SIG-M5 (cell line): Measurements from ENCODE around the gene AGER.

Experiments
- DNase-seq: peaks from one replicate; lab custom pipeline; 2025; lab: John Stamatoyannopoulos, UW

AGER gene

DNA sequence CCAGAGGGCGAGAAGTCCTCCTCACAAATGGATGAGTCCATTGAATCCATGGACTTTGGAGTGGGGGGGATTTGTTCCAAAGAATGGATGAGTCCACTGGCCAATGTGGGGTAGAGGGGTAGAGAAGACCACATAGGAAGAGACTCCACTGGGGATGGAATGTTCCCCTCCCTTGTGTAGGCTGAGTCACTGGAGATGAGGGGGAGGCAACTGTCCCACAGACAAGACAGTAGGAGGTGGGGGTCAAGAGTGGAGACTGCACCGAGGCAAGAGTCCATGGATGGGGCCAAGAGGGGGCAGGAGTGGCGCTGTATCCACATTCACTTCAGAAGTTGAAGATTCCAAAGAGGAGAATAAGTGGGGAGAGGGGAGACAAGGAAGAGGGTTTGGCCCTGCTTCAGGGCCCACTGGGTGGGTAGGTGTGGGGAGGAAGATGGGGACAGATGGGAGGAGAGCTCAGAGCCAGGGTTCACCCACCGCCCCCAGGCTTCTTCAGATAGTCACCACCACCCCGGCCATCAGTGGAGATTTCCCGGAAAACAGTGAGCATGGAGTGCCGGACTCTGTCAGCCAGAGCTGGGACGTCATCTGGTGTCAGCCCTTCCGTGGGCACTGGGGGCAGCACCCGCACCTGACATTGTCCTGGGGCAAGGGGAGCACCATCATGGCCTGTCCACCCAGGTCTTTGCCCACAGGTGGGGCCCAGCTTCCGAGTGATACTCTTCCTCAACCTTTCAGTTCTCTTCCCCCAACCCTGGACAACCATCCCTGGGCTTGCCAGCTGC lies 15.1 kb downstream of the AGER start:
- DNase-seq, result no peak

DNA sequence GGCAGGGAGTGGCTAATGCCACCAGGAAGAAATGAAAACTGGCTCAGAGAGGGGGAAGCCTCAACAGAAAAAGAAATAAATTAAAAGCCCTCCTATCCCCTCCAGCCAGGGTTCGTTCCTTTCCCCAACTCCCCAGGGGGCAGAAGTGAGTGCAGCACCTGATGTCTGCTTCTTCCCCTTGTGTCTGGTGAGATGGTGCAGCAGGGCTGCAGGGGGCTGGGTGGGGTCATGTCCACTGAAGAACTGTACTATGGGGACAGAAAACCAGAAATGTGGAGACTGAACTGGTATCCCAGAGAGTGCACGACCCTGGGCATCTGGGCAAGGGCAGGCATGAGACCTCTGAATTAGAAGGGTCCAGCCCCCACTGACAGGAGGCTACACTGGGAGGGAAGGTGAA lies 15.7 kb downstream of the AGER start:
- DNase-seq, result no peak

- DNase-seq, result no peak
Measured at GRCh38 chr6:32167761-32168262, 16.2 kb downstream of the AGER start.

GRCh38 chr6:32167154-32167760 lies 16.8 kb downstream of the AGER start:
- DNase-seq, result no peak

DNA sequence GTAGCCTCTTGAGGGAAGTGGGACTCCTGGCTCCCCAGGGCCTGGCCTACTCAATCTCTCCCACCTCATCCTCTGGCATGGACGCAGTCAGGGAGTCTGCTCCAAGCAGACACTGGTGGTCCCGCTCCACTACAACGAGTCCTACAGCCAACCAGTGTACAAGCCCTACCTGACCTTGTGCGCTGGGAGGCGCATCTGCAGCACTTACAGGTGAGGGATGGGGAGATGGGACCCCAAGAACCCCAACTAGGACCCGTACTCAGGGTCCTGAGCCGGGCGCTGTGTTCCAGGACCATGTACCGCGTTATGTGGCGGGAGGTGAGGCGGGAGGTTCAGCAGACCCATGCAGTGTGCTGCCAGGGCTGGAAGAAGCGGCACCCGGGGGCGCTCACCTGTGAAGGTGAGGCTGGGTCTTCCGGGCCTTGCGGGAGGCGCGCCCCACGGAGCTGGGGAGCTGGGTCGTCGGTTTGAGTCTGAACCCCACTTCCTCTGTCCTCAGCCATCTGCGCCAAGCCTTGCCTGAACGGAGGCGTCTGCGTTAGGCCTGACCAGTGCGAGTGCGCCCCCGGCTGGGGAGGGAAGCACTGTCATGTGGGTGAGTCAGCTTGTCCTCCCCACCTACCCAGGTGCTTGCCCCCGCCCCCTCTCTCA lies 17.5 kb downstream of the AGER start:
- DNase-seq, result no peak

DNA sequence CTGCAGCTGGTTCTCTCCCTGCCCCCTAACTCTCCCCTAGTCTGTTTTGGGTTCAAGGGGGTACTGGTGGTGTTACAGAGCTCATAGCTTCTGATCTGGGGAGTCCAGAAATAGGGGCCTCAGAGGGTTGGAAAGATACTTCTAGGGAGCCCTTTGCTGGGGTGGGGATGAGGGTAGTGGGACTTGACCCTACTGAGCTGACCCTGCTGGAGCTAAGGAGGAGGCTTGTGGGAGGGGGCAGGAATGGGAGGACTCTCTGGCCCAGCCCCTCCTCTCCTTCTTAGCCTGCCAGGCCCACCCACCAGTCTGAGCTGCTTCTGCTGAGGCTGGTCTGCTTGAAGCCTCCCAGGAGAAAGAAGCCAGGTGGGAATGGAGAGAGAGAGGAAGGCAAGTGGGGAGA lies 19.8 kb downstream of the AGER start, which contains the start of gene EGFL8:
EGFL8 (plus strand) TSS at position 301 of the 400 bp plus-strand sequence. CDS start 1,571 bp downstream, outside the sequence.
- no peak for DNase-seq

GRCh38 chr6:32163559-32164258 lies 20.3 kb downstream of the AGER start:
- DNase-seq, result no peak

- no peak for DNase-seq
Measured at GRCh38 chr6:32158052-32158451, 26.0 kb downstream of the AGER start.

DNA sequence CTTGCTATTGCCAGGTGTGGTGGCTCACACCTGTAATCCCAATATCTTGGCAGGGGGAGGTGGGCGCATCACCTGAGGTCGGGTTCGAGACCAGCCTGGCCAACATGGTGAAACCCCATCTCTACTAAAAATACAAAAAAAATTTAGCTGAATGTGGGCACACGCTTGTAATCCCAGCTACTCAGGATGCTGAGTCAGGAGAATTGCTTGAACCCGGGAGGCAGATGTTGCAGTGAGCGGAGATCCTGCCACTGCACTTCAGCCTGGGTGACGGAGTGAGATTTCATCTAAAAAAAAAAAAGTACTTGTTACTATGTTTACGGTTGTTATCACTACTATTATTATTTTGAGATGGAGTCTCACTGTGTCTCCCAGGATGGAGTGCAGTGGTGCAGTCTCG lies 27.2 kb downstream of the AGER start:
- DNase-seq, result no peak

- no peak for DNase-seq
Measured at GRCh38 chr6:32154514-32155161, 29.4 kb downstream of the AGER start.

GRCh38 chr6:32153564-32154513 lies 30.2 kb downstream of the AGER start, which contains the start of gene PPT2:
TSS of gene PPT2 (plus strand) at chr6:32154141. CDS start at chr6:32154595, 454 bp downstream.
- peak; percentile 6 for DNase-seq

- no peak for DNase-seq
Measured at GRCh38 chr6:32152769-32153563, 31.1 kb downstream of the AGER start.

GRCh38 chr6:32151863-32152768 lies 31.9 kb downstream of the AGER start, which contains the start of gene PRRT1:
TSS of gene PRRT1 (minus strand) at chr6:32151939. CDS start at chr6:32151827, 112 bp downstream.
- DNase-seq, result no peak

- DNase-seq, result no peak
Measured at GRCh38 chr6:32151181-32151862, 32.7 kb downstream of the AGER start.

DNA sequence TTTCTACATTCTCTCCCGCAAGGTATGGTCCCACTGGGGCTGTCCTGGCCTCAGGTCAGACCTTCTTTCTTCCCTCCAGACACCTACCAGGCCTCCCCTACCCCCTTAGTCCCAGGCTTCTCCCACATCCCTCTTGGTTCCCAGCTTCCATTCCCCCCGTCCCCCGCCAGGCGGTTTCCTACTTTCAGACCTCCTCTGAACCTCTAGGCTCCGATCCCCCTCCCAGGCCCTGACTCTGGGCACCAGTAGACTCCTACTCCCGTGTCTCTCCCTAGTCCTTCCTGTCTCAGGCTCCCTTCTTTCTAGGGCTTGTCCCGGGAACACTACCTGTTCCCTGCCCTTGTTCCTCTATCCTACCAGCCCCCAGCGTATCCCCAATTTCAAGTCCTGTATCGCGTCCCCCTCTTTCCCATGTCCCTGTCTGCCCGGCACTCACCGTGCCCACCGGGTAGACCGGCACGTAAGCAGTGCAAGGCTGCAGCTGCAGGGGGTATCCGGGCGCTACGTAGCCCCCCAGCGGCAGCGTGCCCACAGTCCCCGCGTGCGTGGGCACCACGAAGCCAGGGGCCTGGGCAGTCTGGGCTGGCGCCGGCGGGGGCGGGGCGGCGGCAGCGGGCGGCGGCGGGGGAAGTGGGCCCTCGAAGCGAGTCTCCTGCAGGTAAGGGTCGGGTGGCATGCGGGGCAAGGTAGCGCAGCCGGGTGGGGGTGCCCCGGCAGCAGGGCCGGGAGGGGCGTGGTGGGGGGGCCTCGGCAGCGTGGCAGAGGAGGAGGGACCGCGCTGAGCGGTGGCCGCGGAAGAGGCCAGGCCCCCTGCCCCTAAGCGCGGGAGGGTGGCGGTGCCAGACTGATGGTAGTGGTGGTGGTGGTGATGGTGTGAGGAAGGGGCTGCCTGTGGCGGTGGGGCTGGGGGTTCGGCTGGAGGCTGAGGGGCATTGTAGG lies 33.9 kb downstream of the AGER start:
- DNase-seq, result no peak

DNA sequence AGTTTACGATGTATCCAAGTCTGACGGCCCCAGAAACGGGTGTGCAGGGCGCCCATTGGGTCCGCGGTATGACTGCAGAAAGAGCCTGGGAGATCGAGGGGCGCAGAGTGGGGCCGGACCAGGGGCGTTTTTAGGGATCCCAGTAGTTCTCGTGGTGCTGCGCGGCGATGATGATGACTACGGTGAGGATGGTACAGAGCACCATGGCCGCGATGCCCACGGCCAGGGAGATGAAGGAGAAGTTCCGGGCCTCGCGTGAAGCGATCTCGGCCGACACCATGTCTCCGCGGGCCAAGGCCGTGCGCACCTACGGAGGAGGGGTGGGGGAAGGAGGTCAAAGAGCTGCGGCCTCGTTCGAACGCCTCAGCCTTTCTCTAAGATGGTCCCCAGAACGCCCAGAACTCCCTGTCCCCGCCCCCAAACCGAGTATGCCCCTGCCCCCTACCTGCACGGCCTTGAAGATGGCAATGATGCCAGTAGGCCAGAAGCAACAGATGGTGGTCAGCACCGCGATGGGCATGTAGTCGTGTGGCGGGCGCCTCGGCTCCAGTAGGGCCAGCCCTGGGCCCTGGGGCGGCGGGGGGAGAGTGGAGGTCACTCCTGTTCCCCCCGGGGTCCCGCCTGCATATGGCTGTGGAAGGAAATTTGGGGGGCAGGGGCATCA lies 34.8 kb downstream of the AGER start:
- no peak for DNase-seq
